Esophagus squamous epithelium (tissue), 4 donors: ENCODE data around the gene GTPBP6.

Experiments used
- CTCF ChIP-seq, 6 experiments: fragments of 450-650 bp in 4 of 6; fragments of 200-600 bp in 2 of 6; sonication (generic) in 2 of 6; IDR thresholded peaks; one replicate each; pipeline ENCODE4 v1.5.1; 2016 to 2019; ENCODE audit warnings: antibody characterized with exemption in 6 of 6, mild to moderate bottlenecking in 4 of 6, moderate library complexity in 4 of 6
- POLR2A ChIP-seq, 4 donors: fragments of 450-650 bp; IDR thresholded peaks; one replicate each; pipeline ENCODE4 v1.6.1; 2017; ENCODE audit warnings: antibody characterized with exemption in 4 of 4, mild to moderate bottlenecking in 4 of 4, moderate library complexity in 3 of 4

GRCh38 chrX:349196-349595 lies 30.6 kb upstream of the GTPBP6 start:
- TF ChIP-seq CTCF (IDR thresholded peaks at IDR 0.05) (no peak), POLR2A (IDR thresholded peaks at IDR 0.05) (no peak)
